ENCODE data around the gene DGAT2L6. TPM values are rescaled to one million over a fixed set of nuclear protein-coding genes. Genes with fewer than 3 reads are reported as not detected.

Gene DGAT2L6
- total RNA-seq, 1 donor from 2014 or later = not detected

DNA sequence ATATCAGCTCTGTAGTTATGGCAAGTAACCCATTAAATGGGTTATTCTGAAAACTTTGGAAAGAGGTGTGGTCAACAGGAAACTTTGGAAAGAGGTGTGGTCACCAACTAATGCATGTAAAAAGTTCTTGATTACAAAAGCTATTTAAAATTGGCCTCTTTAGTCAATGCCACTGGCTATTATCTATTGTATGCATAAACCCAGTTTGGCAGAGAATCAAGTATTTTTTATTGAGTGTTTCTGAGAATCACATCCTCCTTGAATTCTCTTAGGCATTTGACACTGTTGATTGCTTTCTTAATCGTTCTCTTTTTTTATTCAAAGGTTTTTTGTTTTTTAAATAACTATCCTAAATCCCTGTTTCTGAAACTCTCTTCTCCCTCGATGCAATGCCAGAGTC is 75.2 kb downstream of the DGAT2L6 start:
- no peak overlapping the region for H3K4me2 ChIP-seq
- no peak overlapping the region for H3K4me3 ChIP-seq
- H3F3A ChIP-seq (ENCODE audit: low read depth) = no peaks in the 10 kb centered on the region
- peaks cover 14% of the 10 kb centered on the region for H3K9me3 ChIP-seq (ENCODE audit: low read depth)
- Mint-ChIP-seq H3K27ac (no peak overlapping the region), H3K9me3 (no peaks in the 10 kb centered on the region), H3K27me3 (ENCODE audit: insufficient read depth, low read depth) (no peaks in the 10 kb centered on the region), H3K36me3 (no peaks in the 10 kb centered on the region), H3K4me1 (no peaks in the 10 kb centered on the region), H3K4me3 (no peak overlapping the region)
- H3K4me1 ChIP-seq = no peaks in the 10 kb centered on the region
- no peak overlapping the region for H3K27ac ChIP-seq
- no peak overlapping the region for H2AFZ ChIP-seq (replicated peaks)
- no peak for DNase-seq (ENCODE audit: low spot score)
- H3K9ac ChIP-seq = no peak overlapping the region
- no peaks in the 10 kb centered on the region for H4K20me1 ChIP-seq (ENCODE audit: low read depth)
- no peaks in the 10 kb centered on the region for H3K27me3 ChIP-seq
- no peaks in the 10 kb centered on the region for H3K36me3 ChIP-seq
- TF ChIP-seq EZH2 (IDR thresholded peaks at IDR 0.05) (no peak), EZH2phosphoT487 (IDR thresholded peaks at IDR 0.05) (no peak)
- TF ChIP-seq, protein P1, sequence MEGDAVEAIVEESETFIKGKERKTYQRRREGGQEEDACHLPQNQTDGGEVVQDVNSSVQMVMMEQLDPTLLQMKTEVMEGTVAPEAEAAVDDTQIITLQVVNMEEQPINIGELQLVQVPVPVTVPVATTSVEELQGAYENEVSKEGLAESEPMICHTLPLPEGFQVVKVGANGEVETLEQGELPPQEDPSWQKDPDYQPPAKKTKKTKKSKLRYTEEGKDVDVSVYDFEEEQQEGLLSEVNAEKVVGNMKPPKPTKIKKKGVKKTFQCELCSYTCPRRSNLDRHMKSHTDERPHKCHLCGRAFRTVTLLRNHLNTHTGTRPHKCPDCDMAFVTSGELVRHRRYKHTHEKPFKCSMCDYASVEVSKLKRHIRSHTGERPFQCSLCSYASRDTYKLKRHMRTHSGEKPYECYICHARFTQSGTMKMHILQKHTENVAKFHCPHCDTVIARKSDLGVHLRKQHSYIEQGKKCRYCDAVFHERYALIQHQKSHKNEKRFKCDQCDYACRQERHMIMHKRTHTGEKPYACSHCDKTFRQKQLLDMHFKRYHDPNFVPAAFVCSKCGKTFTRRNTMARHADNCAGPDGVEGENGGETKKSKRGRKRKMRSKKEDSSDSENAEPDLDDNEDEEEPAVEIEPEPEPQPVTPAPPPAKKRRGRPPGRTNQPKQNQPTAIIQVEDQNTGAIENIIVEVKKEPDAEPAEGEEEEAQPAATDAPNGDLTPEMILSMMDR (IDR thresholded peaks at IDR 0.05) = no peak
- H3K79me2 ChIP-seq (ENCODE audit: low read depth) = no peaks in the 10 kb centered on the region

- DNase-seq (ENCODE audit: low spot score) = no peak
- H3K4me3 Mint-ChIP-seq = no peak overlapping the region
- Histone ChIP-seq H3K4me3 (no peak overlapping the region), H4K20me1 (ENCODE audit: low read depth) (no peaks in the 10 kb centered on the region), H3F3A (ENCODE audit: low read depth) (no peaks in the 10 kb centered on the region), H3K27me3 (no peaks in the 10 kb centered on the region), H3K36me3 (no peaks in the 10 kb centered on the region), H3K79me2 (ENCODE audit: low read depth) (no peaks in the 10 kb centered on the region), H2AFZ (replicated peaks) (no peak overlapping the region), H3K9ac (no peak overlapping the region), H3K4me2 (no peak overlapping the region), H3K9me3 (ENCODE audit: low read depth) (peaks cover 14% of the 10 kb centered on the region), H3K27ac (no peak overlapping the region), H3K4me1 (no peaks in the 10 kb centered on the region)
- no peak overlapping the region for H3K27ac Mint-ChIP-seq
- H3K27me3 Mint-ChIP-seq (ENCODE audit: insufficient read depth, low read depth) = peaks cover 3% of the 10 kb centered on the region
- H3K9me3 Mint-ChIP-seq = no peaks in the 10 kb centered on the region
- H3K36me3 Mint-ChIP-seq = no peaks in the 10 kb centered on the region
- TF ChIP-seq, protein P1 (IDR thresholded peaks at IDR 0.05) = no peak
- no peak for TF ChIP-seq EZH2phosphoT487 (IDR thresholded peaks at IDR 0.05)
- no peak for TF ChIP-seq EZH2 (IDR thresholded peaks at IDR 0.05)
- H3K4me1 Mint-ChIP-seq = no peaks in the 10 kb centered on the region
These were observed 76.2 kb downstream of the DGAT2L6 start for GRCh38 chrX:70253377-70254062.

DNA sequence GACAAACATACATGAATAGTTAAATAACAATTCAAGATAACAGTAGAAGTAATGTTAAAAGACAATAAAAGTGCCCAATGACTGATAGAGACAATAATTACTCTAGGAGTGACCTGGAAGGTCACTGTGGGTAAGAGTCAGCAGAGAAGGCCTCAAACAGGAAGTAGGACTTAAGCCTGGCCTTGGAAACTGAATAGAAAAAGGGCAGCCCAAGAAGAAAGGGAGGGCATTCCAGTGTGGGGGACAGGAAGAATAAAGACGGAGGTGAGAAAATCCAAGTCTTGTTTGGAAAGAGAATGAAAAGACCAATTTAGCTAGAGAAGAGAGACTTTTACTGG is 76.7 kb downstream of the DGAT2L6 start:
- TF ChIP-seq, protein P1 (IDR thresholded peaks at IDR 0.05) = no peak
- no peak for TF ChIP-seq EZH2 (IDR thresholded peaks at IDR 0.05)
- H3F3A ChIP-seq (ENCODE audit: low read depth) = no peaks in the 10 kb centered on the region
- no peak overlapping the region for H3K4me2 ChIP-seq
- Mint-ChIP-seq H3K36me3 (no peaks in the 10 kb centered on the region), H3K27me3 (ENCODE audit: insufficient read depth, low read depth) (peaks cover 5% of the 10 kb centered on the region), H3K9me3 (no peaks in the 10 kb centered on the region), H3K27ac (no peak overlapping the region), H3K4me1 (no peaks in the 10 kb centered on the region), H3K4me3 (no peak overlapping the region)
- H3K79me2 ChIP-seq (ENCODE audit: low read depth) = no peaks in the 10 kb centered on the region
- H3K4me1 ChIP-seq = no peaks in the 10 kb centered on the region
- H3K27me3 ChIP-seq = no peaks in the 10 kb centered on the region
- no peak overlapping the region for H3K27ac ChIP-seq
- H2AFZ ChIP-seq (replicated peaks) = no peak overlapping the region
- H3K9me3 ChIP-seq (ENCODE audit: low read depth) = peaks cover 14% of the 10 kb centered on the region
- no peaks in the 10 kb centered on the region for H3K36me3 ChIP-seq
- no peaks in the 10 kb centered on the region for H4K20me1 ChIP-seq (ENCODE audit: low read depth)
- H3K4me3 ChIP-seq = no peak overlapping the region
- H3K9ac ChIP-seq = no peak overlapping the region
- DNase-seq (ENCODE audit: low spot score) = no peak
